GM23248 (cell line): ENCODE data around the gene AGXT2. TPM values are rescaled to one million over a fixed set of nuclear protein-coding genes. Genes with fewer than 3 reads are reported as not detected.

Experiments used
- DNase-seq: peaks from one replicate; pipeline ENCODE4 v3.0.0-alpha.2; 2015
- H2AFZ ChIP-seq: fragments of 200-600 bp; sonication (generic); 2 replicates; pipeline ENCODE4 v1.6.1; 2016; ENCODE audit warnings: antibody characterized with exemption
- H3F3A ChIP-seq: fragments of 200-600 bp; sonication (generic); 2 replicates; pipeline ENCODE4 v1.6.1; 2016; ENCODE audit warnings: mild to moderate bottlenecking, antibody characterized with exemption, mixed run types; ENCODE audit not compliant: insufficient read depth
- H3K27ac ChIP-seq: fragments of 200-600 bp; sonication (generic); 2 replicates; pipeline ENCODE4 v1.5.1; 2016; ENCODE audit warnings: mild to moderate bottlenecking
- H3K27me3 ChIP-seq: fragments of 200-600 bp; sonication (generic); replicated peaks from 2 replicates; pipeline ENCODE4 v1.6.1; 2016; ENCODE audit warnings: mild to moderate bottlenecking; ENCODE audit not compliant: insufficient read depth
- H3K36me3 ChIP-seq: fragments of 200-600 bp; sonication (generic); 2 replicates; pipeline ENCODE4 v1.6.1; 2016; ENCODE audit warnings: low read depth, mild to moderate bottlenecking
- H3K4me1 ChIP-seq: fragments of 200-600 bp; sonication (generic); 2 replicates; pipeline ENCODE4 v1.6.1; 2016; ENCODE audit warnings: mild to moderate bottlenecking; ENCODE audit not compliant: insufficient read depth
- H3K4me2 ChIP-seq: fragments of 200-600 bp; sonication (generic); one replicate; pipeline ENCODE4 v1.6.1; 2016; ENCODE audit warnings: mild to moderate bottlenecking; ENCODE audit not compliant: unreplicated experiment
- H3K4me3 ChIP-seq: fragments of 200-600 bp; sonication (generic); 2 replicates; pipeline ENCODE4 v1.5.1; 2016; ENCODE audit warnings: mild to moderate bottlenecking
- H3K79me2 ChIP-seq: fragments of 200-600 bp; sonication (generic); 2 replicates; pipeline ENCODE4 v1.6.1; 2016; ENCODE audit warnings: mild to moderate bottlenecking; ENCODE audit not compliant: insufficient read depth
- H3K9ac ChIP-seq: fragments of 200-600 bp; sonication (generic); 2 replicates; pipeline ENCODE4 v1.6.1; 2016; ENCODE audit warnings: mild to moderate bottlenecking
- H3K9me2 ChIP-seq: fragments of 200-600 bp; sonication (generic); 2 replicates; pipeline ENCODE4 v1.6.1; 2016; ENCODE audit warnings: mixed run types, mild to moderate bottlenecking, moderate library complexity; ENCODE audit not compliant: insufficient read depth
- H3K9me3 ChIP-seq: fragments of 200-600 bp; sonication (generic); one replicate; pipeline ENCODE4 v1.6.1; 2017; ENCODE audit warnings: low read depth
- H4K20me1 ChIP-seq: fragments of 200-600 bp; sonication (generic); 2 replicates; pipeline ENCODE4 v1.6.0; 2016; ENCODE audit not compliant: insufficient read depth
- EZH2 ChIP-seq: fragments of 200-600 bp; sonication (generic); IDR thresholded peaks from 2 replicates; pipeline ENCODE4 v1.6.1; 2018; ENCODE audit warnings: antibody characterized with exemption, mild to moderate bottlenecking; ENCODE audit not compliant: insufficient read depth, poor library complexity, severe bottlenecking
- EZH2phosphoT487 ChIP-seq: fragments of 200-600 bp; sonication (generic); IDR thresholded peaks from 2 replicates; pipeline ENCODE4 v1.6.1; 2018; ENCODE audit warnings: antibody characterized with exemption, moderate library complexity, mild to moderate bottlenecking, low read depth; ENCODE audit not compliant: insufficient read depth
- WGBS, 2 experiments: methylation state at CpG; one replicate each; pipeline ENCODE4 v1.1.6; 2015 to 2017; ENCODE audit warnings: low lambda C conversion rate in 2 of 2, low coverage in 1 of 2; ENCODE audit errors: missing lambda C conversion rate in 2 of 2; 5-methylcytosine and 5-hydroxymethylcytosine counted together
- in situ Hi-C: fragments of 300-500 bp; cut with MboI; formaldehyde crosslinking; loops from 2 replicates; pipeline ENCODE4 v1.15.0; 2020
- polyA plus RNA-seq: library from polyadenylated mRNA; unstranded; fragments of >200 nt; fragmentation: Nextera tagmentation; extraction: Ambion mirVana; gene quantifications from 2 replicates; pipeline ENCODE4 v1.2.1, GENCODE V29; 2016
- total RNA-seq: library from RNA; depleted of rRNA; stranded (reverse); fragments of >200 nt; shearing (Covaris generic); gene quantifications from 2 replicates; pipeline ENCODE4 v1.2.3, GENCODE V29; 2014

Gene AGXT2
- total and polyA plus RNA-seq, 2 experiments from 2014 or later, result not detected

DNA sequence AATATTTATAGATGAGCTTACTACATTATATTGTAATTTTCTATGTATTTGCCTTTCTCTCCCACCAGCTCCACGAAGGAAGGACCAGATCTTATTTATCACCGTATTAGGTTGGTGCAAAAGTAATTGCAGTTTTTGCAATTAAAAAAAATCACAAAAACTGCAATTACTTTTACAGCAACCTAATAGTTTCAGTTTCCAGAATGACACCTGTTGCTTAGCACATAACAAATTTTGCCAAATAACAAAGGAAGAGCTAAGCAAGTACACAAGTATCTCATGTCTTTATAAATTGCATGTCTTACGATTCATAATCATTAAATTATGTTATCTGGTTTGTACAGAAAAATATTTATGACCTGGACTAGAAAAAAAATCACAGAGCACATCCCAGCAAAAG lies 45.9 kb downstream of the AGXT2 start:
- H3F3A ChIP-seq, result 0 out of 2 replicates have a peak, but pooled peaks cover 6% of the 10 kb centered on the region
- H3K27ac ChIP-seq, result no peak overlapping the region
- DNase-seq, result no peak
- H3K79me2 ChIP-seq, result no peaks in the 10 kb centered on the region
- H3K4me3 ChIP-seq, result no peak overlapping the region
- 0 out of 2 replicates have a peak, but pooled peaks cover 3% of the 10 kb centered on the region for H3K4me1 ChIP-seq
- H4K20me1 ChIP-seq, result no peaks in the 10 kb centered on the region
- no peaks in the 10 kb centered on the region for H3K27me3 ChIP-seq
- in situ Hi-C loops, result no loop called here
- H3K36me3 ChIP-seq, result no peaks in the 10 kb centered on the region
- 62 to 66% methylated on average over 3 of the region's 3 CpGs for WGBS, 2 experiments
- no peaks in the 10 kb centered on the region for H3K9me2 ChIP-seq
- no peak for TF ChIP-seq EZH2
- H2AFZ ChIP-seq, result no peak overlapping the region
- H3K9ac ChIP-seq, result no peak overlapping the region
- no peaks in the 10 kb centered on the region for H3K9me3 ChIP-seq
- no peak overlapping the region for H3K4me2 ChIP-seq

DNA sequence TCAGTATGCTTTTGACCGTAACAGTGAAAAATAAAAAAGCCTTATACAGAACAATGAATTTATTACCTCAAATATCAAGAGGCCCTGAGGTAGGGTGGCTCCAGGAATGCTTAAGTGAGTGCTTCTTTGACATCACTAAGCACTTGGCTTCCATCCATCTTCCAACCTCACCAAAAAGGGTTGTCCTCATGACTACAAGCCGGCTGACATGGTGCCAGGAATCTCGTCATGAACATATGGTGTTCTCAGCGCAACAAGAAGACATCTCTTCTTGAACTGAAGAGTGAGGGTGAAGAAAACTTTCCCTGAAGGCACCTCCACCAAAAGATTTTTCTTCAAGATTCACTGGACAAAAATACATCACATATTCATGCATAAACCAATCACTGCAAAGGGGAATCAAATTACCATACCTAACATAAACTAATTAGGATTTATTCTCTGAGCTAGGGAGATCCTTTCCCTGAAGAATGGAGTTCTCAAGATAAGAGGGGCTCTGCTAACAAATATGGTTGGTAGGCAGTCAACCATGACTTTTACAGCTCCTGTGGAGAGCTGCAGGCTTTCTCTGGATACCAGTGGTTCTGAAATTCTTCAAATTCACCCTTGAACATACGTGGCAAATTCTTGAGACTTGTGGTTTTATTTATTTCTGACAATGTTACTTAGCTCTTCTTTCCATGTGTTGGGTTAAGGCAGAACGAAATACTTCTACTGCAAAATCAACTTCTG lies 49.5 kb downstream of the AGXT2 start:
- Histone ChIP-seq H3K4me2 (no peak overlapping the region), H3K9ac (no peak overlapping the region), H2AFZ (no peak overlapping the region), H3K9me3 (no peaks in the 10 kb centered on the region), H3K79me2 (no peaks in the 10 kb centered on the region), H3K4me3 (no peak overlapping the region), H3K27me3 (peaks cover 14% of the 10 kb centered on the region; the same call in 1 of the 2 replicates), H3K36me3 (no peaks in the 10 kb centered on the region), H3K4me1 (0 out of 2 replicates have a peak, but pooled peaks cover 3% of the 10 kb centered on the region), H3K9me2 (no peaks in the 10 kb centered on the region), H4K20me1 (no peaks in the 10 kb centered on the region), H3F3A (0 out of 2 replicates have a peak, but pooled peaks cover 6% of the 10 kb centered on the region), H3K27ac (no peak overlapping the region)
- no peak for TF ChIP-seq EZH2phosphoT487
- no peak for TF ChIP-seq EZH2
- 29 to 30% methylated on average over 6 of the region's 6 CpGs for WGBS, 2 experiments
- DNase-seq, result peak; percentile 82
- in situ Hi-C loops, result no loop called here

DNA sequence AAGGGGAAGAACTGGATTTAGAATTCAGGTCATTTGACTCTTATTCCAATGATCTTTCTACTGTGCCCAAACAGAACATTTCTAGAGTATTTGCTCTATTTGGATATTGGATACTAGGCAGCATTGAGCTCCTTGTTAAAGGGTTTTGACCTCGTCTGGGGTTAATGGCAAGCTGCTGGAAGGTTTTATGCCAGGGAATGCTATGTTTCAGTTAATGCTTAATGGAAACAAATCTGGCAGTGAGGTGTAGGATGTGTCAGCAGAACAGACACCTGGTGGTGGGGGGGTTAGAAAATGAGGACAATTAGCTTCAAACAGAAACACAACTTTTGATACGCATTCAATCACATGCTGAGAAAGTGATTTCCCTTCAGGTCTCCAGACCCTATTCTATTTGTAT lies 51.5 kb downstream of the AGXT2 start:
- Histone ChIP-seq H3K79me2 (no peaks in the 10 kb centered on the region), H3K9ac (no peak overlapping the region), H3K9me3 (no peaks in the 10 kb centered on the region), H3K27me3 (peaks cover 14% of the 10 kb centered on the region; the same call in 1 of the 2 replicates), H2AFZ (no peak overlapping the region), H3K27ac (no peak overlapping the region), H3K36me3 (no peaks in the 10 kb centered on the region), H3K4me3 (no peak overlapping the region), H3F3A (0 out of 2 replicates have a peak, but pooled peaks cover 6% of the 10 kb centered on the region), H3K4me2 (no peak overlapping the region), H3K4me1 (0 out of 2 replicates have a peak, but pooled peaks cover 3% of the 10 kb centered on the region), H4K20me1 (no peaks in the 10 kb centered on the region), H3K9me2 (no peaks in the 10 kb centered on the region)
- in situ Hi-C loops, result no loop called here
- no peak for DNase-seq
- TF ChIP-seq EZH2phosphoT487 (no peak), EZH2 (no peak)
- WGBS, 2 experiments, result 59 to 65% methylated on average over 2 of the region's 2 CpGs

DNA sequence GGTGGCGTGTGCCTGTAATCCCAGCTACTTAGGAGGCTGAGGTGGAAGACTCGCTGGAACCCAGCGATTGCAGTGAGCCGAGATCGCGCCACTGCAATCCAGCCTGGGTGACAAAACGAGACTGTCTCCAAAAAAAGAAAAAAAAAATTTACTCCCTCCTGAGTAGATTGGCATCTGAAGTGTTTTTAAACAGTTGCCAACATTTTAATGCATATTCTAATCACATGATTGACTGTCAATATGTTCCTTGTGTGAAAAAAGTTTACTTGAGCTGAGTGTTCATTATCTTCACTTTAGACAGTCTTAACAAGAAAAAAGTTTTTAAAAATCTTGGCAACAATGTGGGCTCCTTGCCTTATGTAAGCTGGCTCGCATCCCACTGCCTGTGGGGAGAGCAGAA lies 53.8 kb downstream of the AGXT2 start:
- Histone ChIP-seq H3K4me1 (0 out of 2 replicates have a peak, but pooled peaks cover 3% of the 10 kb centered on the region), H3K4me2 (no peak overlapping the region), H4K20me1 (no peaks in the 10 kb centered on the region), H3F3A (0 out of 2 replicates have a peak, but pooled peaks cover 6% of the 10 kb centered on the region), H3K27ac (no peak overlapping the region), H3K9ac (no peak overlapping the region), H3K4me3 (no peak overlapping the region), H3K27me3 (peaks cover 14% of the 10 kb centered on the region; the same call in 1 of the 2 replicates), H3K9me2 (no peaks in the 10 kb centered on the region), H3K9me3 (no peaks in the 10 kb centered on the region), H2AFZ (no peak overlapping the region), H3K36me3 (no peaks in the 10 kb centered on the region), H3K79me2 (no peaks in the 10 kb centered on the region)
- in situ Hi-C loops, result no loop called here
- TF ChIP-seq EZH2 (no peak), EZH2phosphoT487 (no peak)
- 65 to 70% methylated on average over 8 of the region's 8 CpGs for whole genome bisulfite sequencing, 2 experiments
- no peak for DNase-seq
